Gastrocnemius medialis (tissue), 4 donors: Measurements from ENCODE around the gene TPK1. TPM values are rescaled to one million over a fixed set of nuclear protein-coding genes. Genes with fewer than 3 reads are reported as not detected.

Experiments used
- ATAC-seq, 2 donors: fragments of 150-250 bp; one replicate each; pipeline ENCODE4 v1.9.1; 2016
- DNase-seq, 2 donors: peaks; one replicate each; pipeline ENCODE4 v3.0.0-alpha.2; 2019
- H3K27ac ChIP-seq, 4 donors: fragments of 200-600 bp; sonication (generic); 1 replicate in 1 of 4; 2 replicates in 3 of 4; pipeline ENCODE4 v1.5.1; 2016 to 2018; ENCODE audit warnings: mild to moderate bottlenecking in 2 of 4, moderate library complexity in 1 of 4
- H3K27me3 ChIP-seq, 3 donors: fragments of 200-600 bp; sonication (generic) in 2 of 3; 1 replicate in 1 of 3; 2 replicates in 2 of 3; pipeline versions ENCODE4 v1.5.1 to v1.6.0; 2016 to 2019; ENCODE audit warnings: mild to moderate bottlenecking in 1 of 3, moderate library complexity in 1 of 3
- H3K36me3 ChIP-seq, 2 donors: fragments of 200-600 bp; sonication (generic) in 1 of 2; one replicate each; pipeline ENCODE4 v1.5.1; 2017 to 2018
- H3K4me1 ChIP-seq, 2 donors: fragments of 200-600 bp; sonication (generic) in 1 of 2; one replicate each; pipeline ENCODE4 v1.5.1; 2016 to 2017; ENCODE audit warnings: mild to moderate bottlenecking in 2 of 2
- H3K4me3 ChIP-seq, 4 donors: fragments of 200-600 bp; sonication (generic) in 3 of 4; 1 replicate in 1 of 4; 2 replicates in 3 of 4; pipeline ENCODE4 v1.5.1; 2016 to 2019; ENCODE audit warnings: mild to moderate bottlenecking in 2 of 4
- H3K9me3 ChIP-seq, 3 donors: fragments of 200-600 bp; sonication (generic) in 2 of 3; 1 replicate in 1 of 3; 2 replicates in 2 of 3; pipeline ENCODE4 v1.5.1; 2016 to 2019
- POLR2A ChIP-seq, 2 donors: fragments of 450-650 bp; IDR thresholded peaks; one replicate each; pipeline ENCODE4 v1.6.1; 2017; ENCODE audit warnings: antibody characterized with exemption in 2 of 2, mild to moderate bottlenecking in 2 of 2, moderate library complexity in 2 of 2
- in situ Hi-C, 4 donors: fragments of 200-750 bp; cut with MboI; loops; one replicate each; pipeline versions ENCODE4 v1.15.0 to v1.8.0; 2017; ENCODE audit warnings: low sequenced_read_pairs in 4 of 4
- intact Hi-C: fragments of 100-400 bp; cut with DNase I; formaldehyde crosslinking; loops from one replicate; pipeline ENCODE4 v1.15.1; 2023; ENCODE audit warnings: low total_unique reads
- total RNA-seq, 4 donors: library from RNA; depleted of rRNA; stranded (reverse); fragments of >200 nt; gene quantifications; one replicate each; pipeline versions ENCODE4 v1.1.0 to v1.2.3, GENCODE V29; 2016
- TF ChIP-seq, protein P1 (sequence below), 5 experiments: fragments of 450-650 bp in 3 of 5; fragments of 200-600 bp in 2 of 5; sonication (generic) in 2 of 5; IDR thresholded peaks in 4 of 5; conservative IDR thresholded peaks in 1 of 5; 1 replicate in 4 of 5; 2 replicates in 1 of 5; pipeline ENCODE4 v1.5.1; 2016 to 2019; ENCODE audit warnings: antibody characterized with exemption in 5 of 5, mild to moderate bottlenecking in 3 of 5, moderate library complexity in 3 of 5

The TPK1 gene
- total RNA-seq, 4 donors from 2014 or later: 2.0 to 6.9 (median 2.7) TPM

DNA sequence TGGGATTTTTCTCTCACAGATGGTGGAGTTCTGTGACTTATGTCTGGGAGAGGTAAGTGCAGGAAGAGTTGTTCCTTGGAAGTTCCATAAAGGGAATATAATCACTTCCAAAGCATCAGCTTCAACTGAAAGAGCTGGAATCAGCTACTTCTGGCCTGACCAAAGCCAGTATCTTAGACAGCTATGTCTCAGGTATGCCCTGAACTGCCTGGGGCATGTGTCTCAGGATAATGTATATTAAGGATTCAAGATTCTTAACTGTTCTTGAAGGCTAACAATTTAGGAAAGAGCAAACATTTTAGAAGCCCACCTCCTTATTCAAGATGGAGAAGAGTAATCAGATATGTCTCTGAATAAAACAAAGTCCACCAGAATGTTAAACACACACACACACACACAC, 420.0 kb downstream of the TPK1 start:
- Histone ChIP-seq H3K9me3 (no peaks in the 10 kb centered on the region), H3K27me3 (no peaks in the 10 kb centered on the region), H3K4me3 (no peak overlapping the region), H3K27ac (no peak overlapping the region), H3K4me1 (no peaks in the 10 kb centered on the region), H3K36me3 (no peaks in the 10 kb centered on the region)
- DNase-seq: no peak
- ATAC-seq: no peak
- intact Hi-C loops (no loop called here), in situ Hi-C loops (no loop called here)
- no peak for TF ChIP-seq POLR2A (IDR thresholded peaks at IDR 0.05)
- TF ChIP-seq, protein P1, sequence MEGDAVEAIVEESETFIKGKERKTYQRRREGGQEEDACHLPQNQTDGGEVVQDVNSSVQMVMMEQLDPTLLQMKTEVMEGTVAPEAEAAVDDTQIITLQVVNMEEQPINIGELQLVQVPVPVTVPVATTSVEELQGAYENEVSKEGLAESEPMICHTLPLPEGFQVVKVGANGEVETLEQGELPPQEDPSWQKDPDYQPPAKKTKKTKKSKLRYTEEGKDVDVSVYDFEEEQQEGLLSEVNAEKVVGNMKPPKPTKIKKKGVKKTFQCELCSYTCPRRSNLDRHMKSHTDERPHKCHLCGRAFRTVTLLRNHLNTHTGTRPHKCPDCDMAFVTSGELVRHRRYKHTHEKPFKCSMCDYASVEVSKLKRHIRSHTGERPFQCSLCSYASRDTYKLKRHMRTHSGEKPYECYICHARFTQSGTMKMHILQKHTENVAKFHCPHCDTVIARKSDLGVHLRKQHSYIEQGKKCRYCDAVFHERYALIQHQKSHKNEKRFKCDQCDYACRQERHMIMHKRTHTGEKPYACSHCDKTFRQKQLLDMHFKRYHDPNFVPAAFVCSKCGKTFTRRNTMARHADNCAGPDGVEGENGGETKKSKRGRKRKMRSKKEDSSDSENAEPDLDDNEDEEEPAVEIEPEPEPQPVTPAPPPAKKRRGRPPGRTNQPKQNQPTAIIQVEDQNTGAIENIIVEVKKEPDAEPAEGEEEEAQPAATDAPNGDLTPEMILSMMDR (IDR thresholded peaks at IDR 0.05 in 4 of 5, conservative IDR thresholded peaks at IDR 0.05 in 1 of 5): no peak

GRCh38 chr7:144414815-144415214, 421.0 kb downstream of the TPK1 start:
- Histone ChIP-seq H3K9me3 (no peaks in the 10 kb centered on the region), H3K4me1 (no peaks in the 10 kb centered on the region), H3K36me3 (no peaks in the 10 kb centered on the region), H3K4me3 (no peak overlapping the region), H3K27ac (no peak overlapping the region), H3K27me3 (no peaks in the 10 kb centered on the region)
- TF ChIP-seq, protein P1 (IDR thresholded peaks at IDR 0.05 in 4 of 5, conservative IDR thresholded peaks at IDR 0.05 in 1 of 5): no peak
- TF ChIP-seq POLR2A (IDR thresholded peaks at IDR 0.05): no peak
- intact Hi-C loops (no loop called here), in situ Hi-C loops (no loop called here)
- DNase-seq (no peak), ATAC-seq (no peak)

DNA sequence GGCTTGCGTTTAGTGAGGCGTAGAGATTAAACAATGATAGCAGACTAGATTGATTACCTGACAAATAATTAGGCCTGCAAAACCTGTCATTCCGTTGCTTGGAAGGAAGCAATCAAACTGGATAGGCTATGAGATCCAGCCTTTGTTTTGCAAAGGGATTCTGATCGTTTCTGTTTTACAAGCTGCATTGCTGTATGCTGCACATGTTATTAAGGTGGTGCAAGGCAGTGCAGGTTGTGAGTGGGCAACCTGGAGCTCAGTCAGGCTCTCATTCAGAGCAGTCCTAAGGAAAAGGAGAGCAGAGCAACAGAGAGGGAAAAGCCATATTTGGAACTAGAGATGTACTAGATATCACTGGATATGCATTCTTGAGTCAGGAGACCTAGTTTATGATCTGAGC, 425.4 kb downstream of the TPK1 start:
- no peaks in the 10 kb centered on the region for H3K4me1 ChIP-seq
- no peak overlapping the region for H3K27ac ChIP-seq
- in situ Hi-C loops: no loop called here
- intact Hi-C loops: no loop called here
- no peaks in the 10 kb centered on the region for H3K36me3 ChIP-seq
- DNase-seq: no peak
- H3K27me3 ChIP-seq: no peaks in the 10 kb centered on the region
- TF ChIP-seq, protein P1 (IDR thresholded peaks at IDR 0.05 in 4 of 5, conservative IDR thresholded peaks at IDR 0.05 in 1 of 5): no peak
- no peak for TF ChIP-seq POLR2A (IDR thresholded peaks at IDR 0.05)
- no peak for ATAC-seq
- H3K9me3 ChIP-seq: no peaks in the 10 kb centered on the region
- H3K4me3 ChIP-seq: no peak overlapping the region

- Histone ChIP-seq H3K4me3 (no peak overlapping the region), H3K9me3 (no peaks in the 10 kb centered on the region), H3K27ac (no peak overlapping the region), H3K27me3 (no peaks in the 10 kb centered on the region), H3K36me3 (no peaks in the 10 kb centered on the region), H3K4me1 (no peaks in the 10 kb centered on the region)
- in situ Hi-C loops: no loop called here
- intact Hi-C loops: no loop called here
- TF ChIP-seq, protein P1 (IDR thresholded peaks at IDR 0.05 in 4 of 5, conservative IDR thresholded peaks at IDR 0.05 in 1 of 5): no peak
- no peak for TF ChIP-seq POLR2A (IDR thresholded peaks at IDR 0.05)
- ATAC-seq (no peak), DNase-seq (no peak)
Measured at GRCh38 chr7:144408121-144408520, 427.7 kb downstream of the TPK1 start.

GRCh38 chr7:144407266-144407931, 428.5 kb downstream of the TPK1 start:
- intact Hi-C loops: no loop called here
- ATAC-seq (no peak), DNase-seq (no peak)
- no peak overlapping the region for H3K4me3 ChIP-seq
- H3K36me3 ChIP-seq: no peaks in the 10 kb centered on the region
- H3K27me3 ChIP-seq: no peaks in the 10 kb centered on the region
- no peaks in the 10 kb centered on the region for H3K4me1 ChIP-seq
- no peak overlapping the region for H3K27ac ChIP-seq
- in situ Hi-C loops: no loop called here
- no peaks in the 10 kb centered on the region for H3K9me3 ChIP-seq
- TF ChIP-seq, protein P1 (IDR thresholded peaks at IDR 0.05 in 4 of 5, conservative IDR thresholded peaks at IDR 0.05 in 1 of 5): no peak
- TF ChIP-seq POLR2A (IDR thresholded peaks at IDR 0.05): no peak
